ENCODE data around the gene CFAP43.

The CFAP43 gene

DNA sequence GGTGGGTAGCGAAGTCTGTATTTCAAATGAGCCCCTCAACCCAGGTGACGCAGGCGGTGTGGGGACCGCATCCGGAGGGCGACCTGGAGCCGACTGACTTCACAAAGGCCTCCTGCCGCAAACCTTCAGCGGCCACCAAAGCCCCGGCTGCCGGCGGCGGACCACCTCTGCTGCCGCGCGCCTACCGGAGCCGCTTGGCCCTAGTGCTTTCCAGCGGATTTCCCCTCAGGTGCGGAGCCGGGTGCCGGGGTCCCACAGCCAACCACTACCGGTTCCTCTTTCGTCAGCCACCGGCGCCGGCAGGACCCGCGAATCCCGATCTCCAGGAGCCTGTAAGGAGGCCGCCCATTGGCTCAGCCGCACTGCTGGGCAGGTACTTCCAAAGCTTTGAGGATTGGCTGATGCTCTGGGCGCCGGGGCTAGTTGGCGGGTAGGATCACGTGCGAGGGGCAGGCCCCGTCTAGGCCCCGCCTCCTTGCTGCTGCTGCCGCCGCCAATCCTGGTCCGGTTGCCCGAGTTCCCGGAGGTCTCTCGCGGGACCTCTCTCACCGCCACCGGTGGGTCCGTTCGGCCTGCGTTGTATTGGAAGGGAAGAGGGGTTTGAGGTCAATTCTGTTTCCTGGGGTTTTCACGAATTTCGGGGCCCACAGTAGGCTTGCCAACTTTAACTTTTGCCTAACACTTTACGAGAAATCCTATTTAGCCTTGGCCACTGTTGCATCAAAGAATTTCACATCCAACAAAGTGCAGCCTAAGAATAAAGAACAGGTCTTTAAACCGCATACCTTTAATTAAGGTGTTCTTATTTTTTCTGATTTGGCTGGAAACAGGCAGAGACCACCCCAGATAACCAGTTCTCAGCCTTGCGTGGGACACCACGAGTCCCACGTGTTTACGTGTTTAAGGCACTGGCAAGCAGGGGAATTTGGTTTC, 36.8 kb upstream of the CFAP43 start, which contains the start of gene GSTO2:
TSS of gene GSTO2 (plus strand) at position 472 of the 933 bp plus-strand sequence. CDS start 5,732 bp downstream, outside the sequence.
- Histone ChIP-seq H3K9ac (ENCODE audit: low read length) (peak within 1 kb of the TSS; percentile 89), H3K9me3 (replicated peaks; ENCODE audit: insufficient read depth, low read length) (no peaks in the 10 kb centered on the region), H3K27me3 (replicated peaks; ENCODE audit: insufficient read depth, low read length) (no peaks in the 10 kb centered on the region), H3K9me2 (replicated peaks; ENCODE audit: insufficient read depth, low read length) (no peaks in the 10 kb centered on the region), H3F3A (ENCODE audit: insufficient read depth, low read length) (peaks cover 14% of the 10 kb centered on the region), H3K79me2 (ENCODE audit: low read length) (peaks cover 47% of the 10 kb centered on the region), H3K4me3 (ENCODE audit: low read length) (peak within 1 kb of the TSS; percentile 91), H3K36me3 (replicated peaks; ENCODE audit: insufficient read depth, low read length) (0 out of 2 replicates have a peak, but pooled peaks cover 4% of the 10 kb centered on the region), H3K4me2 (ENCODE audit: low read depth, low read length) (peak within 1 kb of the TSS; percentile 84), H3K4me1 (ENCODE audit: low read length) (0 out of 2 replicates have a peak, but pooled peaks cover 9% of the 10 kb centered on the region), H4K20me1 (ENCODE audit: insufficient read depth, low read length) (no peaks in the 10 kb centered on the region), H3K27ac (ENCODE audit: low read length) (peak within 1 kb of the TSS; percentile 74), H2AFZ (ENCODE audit: low read length) (peak within 1 kb of the TSS; percentile 87)
- TF ChIP-seq EZH2phosphoT487 (IDR thresholded peaks at IDR 0.05; ENCODE audit: low read length) (no peak), EZH2 (optimal IDR thresholded peaks at IDR 0.05; ENCODE audit: low read depth, low read length) (no peak)
- TF ChIP-seq, protein P1, sequence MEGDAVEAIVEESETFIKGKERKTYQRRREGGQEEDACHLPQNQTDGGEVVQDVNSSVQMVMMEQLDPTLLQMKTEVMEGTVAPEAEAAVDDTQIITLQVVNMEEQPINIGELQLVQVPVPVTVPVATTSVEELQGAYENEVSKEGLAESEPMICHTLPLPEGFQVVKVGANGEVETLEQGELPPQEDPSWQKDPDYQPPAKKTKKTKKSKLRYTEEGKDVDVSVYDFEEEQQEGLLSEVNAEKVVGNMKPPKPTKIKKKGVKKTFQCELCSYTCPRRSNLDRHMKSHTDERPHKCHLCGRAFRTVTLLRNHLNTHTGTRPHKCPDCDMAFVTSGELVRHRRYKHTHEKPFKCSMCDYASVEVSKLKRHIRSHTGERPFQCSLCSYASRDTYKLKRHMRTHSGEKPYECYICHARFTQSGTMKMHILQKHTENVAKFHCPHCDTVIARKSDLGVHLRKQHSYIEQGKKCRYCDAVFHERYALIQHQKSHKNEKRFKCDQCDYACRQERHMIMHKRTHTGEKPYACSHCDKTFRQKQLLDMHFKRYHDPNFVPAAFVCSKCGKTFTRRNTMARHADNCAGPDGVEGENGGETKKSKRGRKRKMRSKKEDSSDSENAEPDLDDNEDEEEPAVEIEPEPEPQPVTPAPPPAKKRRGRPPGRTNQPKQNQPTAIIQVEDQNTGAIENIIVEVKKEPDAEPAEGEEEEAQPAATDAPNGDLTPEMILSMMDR (IDR thresholded peaks at IDR 0.05; ENCODE audit: low read length): no peak
- DNase-seq: peak; percentile 99

DNA sequence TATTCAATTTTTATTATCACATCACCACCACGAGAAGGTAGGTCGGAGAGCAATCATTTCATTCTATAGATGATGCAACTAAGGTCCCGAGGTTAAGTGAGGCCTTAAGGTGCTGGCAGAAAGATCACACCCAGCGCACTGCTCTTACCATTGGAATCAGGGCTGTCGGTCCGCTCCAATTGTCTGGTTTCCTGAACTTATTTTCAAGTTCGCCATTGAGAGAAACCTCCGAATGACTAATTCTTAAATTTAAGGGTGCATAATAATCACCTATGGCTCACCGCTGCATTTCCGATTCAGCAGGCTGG, 36.2 kb upstream of the CFAP43 start:
- H3K9me2 ChIP-seq (replicated peaks; ENCODE audit: insufficient read depth, low read length): no peaks in the 10 kb centered on the region
- H3K9ac ChIP-seq (ENCODE audit: low read length): peak overlapping the region; percentile 89
- H3K4me1 ChIP-seq (ENCODE audit: low read length): 0 out of 2 replicates have a peak, but pooled peaks cover 9% of the 10 kb centered on the region
- no peak for DNase-seq
- H3K79me2 ChIP-seq (ENCODE audit: low read length): peaks cover 53% of the 10 kb centered on the region
- no peaks in the 10 kb centered on the region for H4K20me1 ChIP-seq (ENCODE audit: insufficient read depth, low read length)
- H3K4me3 ChIP-seq (ENCODE audit: low read length): peak overlapping the region; percentile 91
- H3K4me2 ChIP-seq (ENCODE audit: low read depth, low read length): peak overlapping the region; percentile 56
- no peaks in the 10 kb centered on the region for H3K27me3 ChIP-seq (replicated peaks; ENCODE audit: insufficient read depth, low read length)
- H3K36me3 ChIP-seq (replicated peaks; ENCODE audit: insufficient read depth, low read length): 0 out of 2 replicates have a peak, but pooled peaks cover 6% of the 10 kb centered on the region
- peak overlapping the region; percentile 74 for H3K27ac ChIP-seq (ENCODE audit: low read length)
- peaks cover 14% of the 10 kb centered on the region for H3F3A ChIP-seq (ENCODE audit: insufficient read depth, low read length)
- peak overlapping the region; percentile 61 for H2AFZ ChIP-seq (ENCODE audit: low read length)
- H3K9me3 ChIP-seq (replicated peaks; ENCODE audit: insufficient read depth, low read length): no peaks in the 10 kb centered on the region
- no peak for TF ChIP-seq EZH2phosphoT487 (IDR thresholded peaks at IDR 0.05; ENCODE audit: low read length)
- no peak for TF ChIP-seq EZH2 (optimal IDR thresholded peaks at IDR 0.05; ENCODE audit: low read depth, low read length)
- TF ChIP-seq, protein P1 (IDR thresholded peaks at IDR 0.05; ENCODE audit: low read length): no peak

DNA sequence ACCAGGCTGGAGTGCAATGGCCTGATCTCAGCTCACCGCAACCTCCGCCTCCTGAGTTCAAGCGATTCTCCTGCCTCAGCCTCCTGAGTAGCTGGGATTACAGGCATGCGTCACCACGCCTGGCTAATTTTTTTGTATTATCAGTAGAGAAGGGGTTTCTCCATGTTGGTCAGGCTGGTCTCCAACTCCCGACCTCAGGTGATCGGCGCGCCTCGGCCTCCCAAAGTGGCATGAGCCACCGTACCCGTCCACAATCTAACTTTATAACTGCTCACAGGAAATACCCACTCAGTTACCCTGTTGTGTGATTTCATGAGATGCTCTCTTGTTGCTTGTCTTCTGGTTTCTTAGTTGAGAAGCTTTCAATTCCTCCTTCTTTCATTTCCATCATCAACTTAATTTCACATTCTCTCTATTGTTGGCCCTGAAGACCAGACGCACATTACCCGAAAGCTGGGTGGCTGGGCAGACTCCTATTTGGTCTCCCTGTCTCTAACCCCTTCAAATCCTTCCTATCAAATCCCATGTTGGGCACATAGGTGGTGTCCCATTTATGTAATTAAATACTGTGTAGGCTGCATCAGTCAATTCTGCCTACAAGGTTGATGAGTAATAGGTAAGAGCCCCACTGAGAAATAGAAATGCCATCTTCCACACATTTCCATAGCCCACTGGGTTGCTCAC, 35.7 kb upstream of the CFAP43 start:
- no peak for TF ChIP-seq EZH2phosphoT487 (IDR thresholded peaks at IDR 0.05; ENCODE audit: low read length)
- TF ChIP-seq, protein P1 (IDR thresholded peaks at IDR 0.05; ENCODE audit: low read length): no peak
- TF ChIP-seq EZH2 (optimal IDR thresholded peaks at IDR 0.05; ENCODE audit: low read depth, low read length): no peak
- Histone ChIP-seq H3F3A (ENCODE audit: insufficient read depth, low read length) (peaks cover 14% of the 10 kb centered on the region), H3K36me3 (replicated peaks; ENCODE audit: insufficient read depth, low read length) (0 out of 2 replicates have a peak, but pooled peaks cover 11% of the 10 kb centered on the region), H3K9me2 (replicated peaks; ENCODE audit: insufficient read depth, low read length) (no peaks in the 10 kb centered on the region), H3K4me2 (ENCODE audit: low read depth, low read length) (peak overlapping the region; percentile 56), H3K27ac (ENCODE audit: low read length) (peak overlapping the region; percentile 74; the same call in 1 of the 2 replicates), H3K9ac (ENCODE audit: low read length) (peak overlapping the region; percentile 89), H3K4me3 (ENCODE audit: low read length) (peak overlapping the region; percentile 91), H4K20me1 (ENCODE audit: insufficient read depth, low read length) (no peaks in the 10 kb centered on the region), H3K9me3 (replicated peaks; ENCODE audit: insufficient read depth, low read length) (no peaks in the 10 kb centered on the region), H3K27me3 (replicated peaks; ENCODE audit: insufficient read depth, low read length) (no peaks in the 10 kb centered on the region), H3K79me2 (ENCODE audit: low read length) (peaks cover 56% of the 10 kb centered on the region), H3K4me1 (ENCODE audit: low read length) (0 out of 2 replicates have a peak, but pooled peaks cover 9% of the 10 kb centered on the region), H2AFZ (ENCODE audit: low read length) (no peak overlapping the region)
- no peak for DNase-seq

Data from MM.1S (cell line).